SK-N-DZ (cell line): ENCODE results near the gene ALDH2.
"Not testable (repeated sequence)": the region's sequence is repeated elsewhere in the genome, so short reads cannot be mapped to it uniquely, and the experiment has no call there.

Experiments
- DNase-seq: peaks from one replicate; pipeline ENCODE4 v3.0.0-alpha.2; 2015; ENCODE audit warnings: low spot score

Gene ALDH2

GRCh38 chr12:111788178-111788654 lies 21.5 kb downstream of the ALDH2 start:
- no peak for DNase-seq

GRCh38 chr12:111789779-111790178 lies 23.0 kb downstream of the ALDH2 start:
- no peak for DNase-seq

GRCh38 chr12:111791507-111791906 lies 24.8 kb downstream of the ALDH2 start:
- no peak for DNase-seq

GRCh38 chr12:111792155-111792855 lies 25.6 kb downstream of the ALDH2 start:
- DNase-seq = no peak

- no peak for DNase-seq
Measured at GRCh38 chr12:111792856-111793235, 26.1 kb downstream of the ALDH2 start.

GRCh38 chr12:111798182-111798581 lies 31.4 kb downstream of the ALDH2 start:
- no peak for DNase-seq

- DNase-seq = no peak
Measured at GRCh38 chr12:111799758-111800157, 33.0 kb downstream of the ALDH2 start.

- no peak for DNase-seq
Measured at GRCh38 chr12:111803038-111803626, 36.4 kb downstream of the ALDH2 start.

GRCh38 chr12:111803851-111804250 lies 37.1 kb downstream of the ALDH2 start:
- DNase-seq = no peak

- no peak for DNase-seq
Measured at GRCh38 chr12:111806304-111806703, 39.6 kb downstream of the ALDH2 start.

GRCh38 chr12:111807232-111807631 lies 40.5 kb downstream of the ALDH2 start:
- DNase-seq = no peak

GRCh38 chr12:111812881-111813741 lies 46.4 kb downstream of the ALDH2 start:
- DNase-seq = peak; percentile 84

GRCh38 chr12:111816065-111816615 lies 49.4 kb downstream of the ALDH2 start:
- DNase-seq = no peak

- DNase-seq = not testable (repeated sequence)
Measured at GRCh38 chr12:111816898-111817297, 50.2 kb downstream of the ALDH2 start.

GRCh38 chr12:111818340-111818739 lies 51.6 kb downstream of the ALDH2 start:
- no peak for DNase-seq

- DNase-seq = no peak
Measured at GRCh38 chr12:111819191-111820158, 52.7 kb downstream of the ALDH2 start.

GRCh38 chr12:111820828-111821227 lies 54.1 kb downstream of the ALDH2 start:
- DNase-seq = not testable (repeated sequence)

GRCh38 chr12:111822886-111823285 lies 56.2 kb downstream of the ALDH2 start:
- DNase-seq = no peak

GRCh38 chr12:111823891-111824290 lies 57.2 kb downstream of the ALDH2 start:
- DNase-seq = no peak

- DNase-seq = not testable (repeated sequence)
Measured at GRCh38 chr12:111824312-111824711, 57.6 kb downstream of the ALDH2 start.

- DNase-seq = no peak
Measured at GRCh38 chr12:111825509-111825908, 58.8 kb downstream of the ALDH2 start.
